HL-60 (cell line): ENCODE data around the gene CEP112.

Source experiments
- DNase-seq, 2 experiments: peaks; one replicate each; pipeline ENCODE4 v3.0.0-alpha.2; 2010 to 2020; ENCODE audit warnings: low read depth in 1 of 2, low spot score in 1 of 2
- H3K27ac ChIP-seq: fragments of 250-450 bp; sonication (Bioruptor Pico); replicated peaks from 2 replicates; pipeline ENCODE4 v1.5.1; 2020; ENCODE audit warnings: mild to moderate bottlenecking, moderate library complexity
- H3K27me3 ChIP-seq: fragments of 250-450 bp; sonication (Bioruptor Pico); 2 replicates; pipeline ENCODE4 v1.5.1; 2021; ENCODE audit warnings: mild to moderate bottlenecking, moderate library complexity; ENCODE audit not compliant: insufficient read depth, poor library complexity, severe bottlenecking
- H3K4me3 ChIP-seq: replicated peaks from 2 replicates; pipeline ENCODE4 v1.5.1; 2011; ENCODE audit warnings: mild to moderate bottlenecking, control low read depth, low read length; ENCODE audit not compliant: insufficient read depth
- GABPA ChIP-seq: IDR thresholded peaks from 2 replicates; pipeline ENCODE4 v1.6.1; 2012; ENCODE audit warnings: low read depth
- POLR2AphosphoS5 ChIP-seq: IDR thresholded peaks from 2 replicates; pipeline ENCODE4 v1.6.1; 2012; ENCODE audit warnings: low read depth
- SPI1 ChIP-seq: IDR thresholded peaks from 2 replicates; pipeline ENCODE4 v1.6.1; 2012; ENCODE audit warnings: low read depth, mild to moderate bottlenecking, borderline replicate concordance
- TF ChIP-seq, protein P1 (sequence below): IDR thresholded peaks from 2 replicates; pipeline ENCODE4 v1.6.1; 2012; ENCODE audit warnings: low read depth; ENCODE audit not compliant: insufficient replicate concordance
- TF ChIP-seq, protein P2 (sequence below): IDR thresholded peaks from one replicate; pipeline ENCODE4 v1.5.1; 2011; ENCODE audit warnings: low read length, control low read depth, inconsistent platforms; ENCODE audit not compliant: insufficient read depth

The CEP112 gene

DNA sequence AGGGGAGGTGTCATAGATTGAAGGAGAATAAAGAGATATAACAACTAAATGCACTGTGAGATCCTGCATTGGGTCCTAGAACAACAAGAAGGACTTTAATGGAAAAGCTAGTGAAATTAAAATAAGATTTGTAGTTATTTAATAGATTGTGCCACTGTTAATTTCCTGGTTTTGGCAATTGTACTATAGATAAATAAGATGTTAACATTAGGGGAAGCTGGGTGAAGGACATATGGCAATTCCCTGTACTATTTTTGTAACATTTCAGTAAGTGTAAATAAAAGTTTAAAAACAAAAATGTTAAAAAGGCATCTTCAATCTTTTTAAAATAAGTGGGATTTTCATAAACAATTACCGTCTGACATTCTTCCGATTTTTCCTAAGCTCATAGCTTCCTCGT lies 372.1 kb downstream of the CEP112 start:
- H3K27ac ChIP-seq: no peak overlapping the region
- TF ChIP-seq POLR2AphosphoS5: no peak
- TF ChIP-seq, protein P1, sequence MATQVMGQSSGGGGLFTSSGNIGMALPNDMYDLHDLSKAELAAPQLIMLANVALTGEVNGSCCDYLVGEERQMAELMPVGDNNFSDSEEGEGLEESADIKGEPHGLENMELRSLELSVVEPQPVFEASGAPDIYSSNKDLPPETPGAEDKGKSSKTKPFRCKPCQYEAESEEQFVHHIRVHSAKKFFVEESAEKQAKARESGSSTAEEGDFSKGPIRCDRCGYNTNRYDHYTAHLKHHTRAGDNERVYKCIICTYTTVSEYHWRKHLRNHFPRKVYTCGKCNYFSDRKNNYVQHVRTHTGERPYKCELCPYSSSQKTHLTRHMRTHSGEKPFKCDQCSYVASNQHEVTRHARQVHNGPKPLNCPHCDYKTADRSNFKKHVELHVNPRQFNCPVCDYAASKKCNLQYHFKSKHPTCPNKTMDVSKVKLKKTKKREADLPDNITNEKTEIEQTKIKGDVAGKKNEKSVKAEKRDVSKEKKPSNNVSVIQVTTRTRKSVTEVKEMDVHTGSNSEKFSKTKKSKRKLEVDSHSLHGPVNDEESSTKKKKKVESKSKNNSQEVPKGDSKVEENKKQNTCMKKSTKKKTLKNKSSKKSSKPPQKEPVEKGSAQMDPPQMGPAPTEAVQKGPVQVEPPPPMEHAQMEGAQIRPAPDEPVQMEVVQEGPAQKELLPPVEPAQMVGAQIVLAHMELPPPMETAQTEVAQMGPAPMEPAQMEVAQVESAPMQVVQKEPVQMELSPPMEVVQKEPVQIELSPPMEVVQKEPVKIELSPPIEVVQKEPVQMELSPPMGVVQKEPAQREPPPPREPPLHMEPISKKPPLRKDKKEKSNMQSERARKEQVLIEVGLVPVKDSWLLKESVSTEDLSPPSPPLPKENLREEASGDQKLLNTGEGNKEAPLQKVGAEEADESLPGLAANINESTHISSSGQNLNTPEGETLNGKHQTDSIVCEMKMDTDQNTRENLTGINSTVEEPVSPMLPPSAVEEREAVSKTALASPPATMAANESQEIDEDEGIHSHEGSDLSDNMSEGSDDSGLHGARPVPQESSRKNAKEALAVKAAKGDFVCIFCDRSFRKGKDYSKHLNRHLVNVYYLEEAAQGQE: no peak
- no peak for TF ChIP-seq GABPA
- no peak overlapping the region for H3K4me3 ChIP-seq
- DNase-seq: no peak
- H3K27me3 ChIP-seq: peaks cover 4% of the 10 kb centered on the region

DNA sequence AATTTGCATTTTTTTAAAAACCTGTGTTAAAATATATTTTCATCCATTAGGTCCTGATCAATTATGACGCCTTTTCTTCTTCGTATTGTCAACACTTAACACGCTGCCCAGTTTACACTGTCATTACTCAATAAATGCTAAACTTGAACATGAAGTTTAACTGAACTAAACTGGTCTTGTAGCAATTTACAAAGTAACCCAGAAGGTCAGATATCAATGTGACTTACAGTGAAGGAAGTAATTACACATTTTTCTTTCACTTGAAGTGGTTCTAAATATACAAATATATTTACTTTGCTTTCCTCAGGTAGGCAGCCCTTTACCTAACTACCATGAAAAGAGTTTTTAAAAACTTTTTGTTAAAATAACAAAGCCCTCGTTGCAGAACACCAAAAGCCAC lies 374.0 kb downstream of the CEP112 start:
- H3K27me3 ChIP-seq: peaks cover 4% of the 10 kb centered on the region
- H3K4me3 ChIP-seq: no peak overlapping the region
- H3K27ac ChIP-seq: no peak overlapping the region
- no peak for DNase-seq
- TF ChIP-seq POLR2AphosphoS5 (no peak), SPI1 (no peak), GABPA (no peak)
- TF ChIP-seq, protein P1: no peak
- TF ChIP-seq, protein P2, sequence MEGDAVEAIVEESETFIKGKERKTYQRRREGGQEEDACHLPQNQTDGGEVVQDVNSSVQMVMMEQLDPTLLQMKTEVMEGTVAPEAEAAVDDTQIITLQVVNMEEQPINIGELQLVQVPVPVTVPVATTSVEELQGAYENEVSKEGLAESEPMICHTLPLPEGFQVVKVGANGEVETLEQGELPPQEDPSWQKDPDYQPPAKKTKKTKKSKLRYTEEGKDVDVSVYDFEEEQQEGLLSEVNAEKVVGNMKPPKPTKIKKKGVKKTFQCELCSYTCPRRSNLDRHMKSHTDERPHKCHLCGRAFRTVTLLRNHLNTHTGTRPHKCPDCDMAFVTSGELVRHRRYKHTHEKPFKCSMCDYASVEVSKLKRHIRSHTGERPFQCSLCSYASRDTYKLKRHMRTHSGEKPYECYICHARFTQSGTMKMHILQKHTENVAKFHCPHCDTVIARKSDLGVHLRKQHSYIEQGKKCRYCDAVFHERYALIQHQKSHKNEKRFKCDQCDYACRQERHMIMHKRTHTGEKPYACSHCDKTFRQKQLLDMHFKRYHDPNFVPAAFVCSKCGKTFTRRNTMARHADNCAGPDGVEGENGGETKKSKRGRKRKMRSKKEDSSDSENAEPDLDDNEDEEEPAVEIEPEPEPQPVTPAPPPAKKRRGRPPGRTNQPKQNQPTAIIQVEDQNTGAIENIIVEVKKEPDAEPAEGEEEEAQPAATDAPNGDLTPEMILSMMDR: no peak

DNA sequence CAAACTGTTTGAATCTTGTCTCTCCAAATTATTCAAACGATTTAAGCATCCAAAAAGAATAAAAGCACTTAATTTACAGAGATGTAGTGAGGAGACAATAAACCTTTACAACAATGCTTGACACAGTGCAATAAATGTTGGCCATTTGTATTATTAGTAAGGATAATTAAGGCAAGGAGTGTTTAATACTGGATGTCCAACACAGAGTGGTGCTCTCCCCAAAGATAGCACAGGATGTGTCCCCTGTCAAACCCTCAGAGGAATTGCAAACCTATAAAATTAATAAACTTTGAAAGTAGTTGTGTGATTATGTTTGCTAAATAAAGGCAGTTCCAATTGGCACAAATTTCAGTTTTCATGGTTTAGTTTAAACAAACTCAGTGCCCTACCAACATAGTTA lies 377.5 kb downstream of the CEP112 start:
- Histone ChIP-seq H3K4me3 (no peak overlapping the region), H3K27me3 (peaks cover 4% of the 10 kb centered on the region), H3K27ac (no peak overlapping the region)
- TF ChIP-seq GABPA (no peak), SPI1 (no peak), POLR2AphosphoS5 (no peak)
- TF ChIP-seq, protein P2: no peak
- TF ChIP-seq, protein P1: no peak
- DNase-seq: no peak

DNA sequence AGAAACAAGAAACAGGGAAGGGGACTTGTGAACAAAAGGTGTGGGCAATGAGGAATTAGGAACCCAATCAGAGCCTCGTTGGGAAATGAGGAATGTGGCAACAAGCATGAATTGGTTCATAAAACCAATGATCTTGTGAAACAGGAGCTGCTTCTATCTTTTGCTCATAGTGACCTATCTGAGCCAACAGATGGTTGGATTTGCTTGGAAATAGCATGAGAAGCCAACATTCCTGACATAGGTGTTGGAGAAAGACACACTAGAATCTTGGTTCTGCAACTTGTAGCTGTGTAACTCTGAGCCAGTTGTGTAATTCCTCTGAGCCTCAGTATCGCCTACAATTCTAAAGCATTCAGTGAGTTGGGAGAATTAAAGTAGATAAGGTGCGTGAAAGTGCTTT lies 378.6 kb downstream of the CEP112 start:
- no peak overlapping the region for H3K27ac ChIP-seq
- no peak for TF ChIP-seq SPI1
- TF ChIP-seq POLR2AphosphoS5: no peak
- TF ChIP-seq, protein P1: no peak
- TF ChIP-seq, protein P2: no peak
- no peak for TF ChIP-seq GABPA
- H3K4me3 ChIP-seq: no peak overlapping the region
- H3K27me3 ChIP-seq: peaks cover 4% of the 10 kb centered on the region
- peak in 1 of 2 experiments; percentile 21 for DNase-seq
